Measurements from ENCODE around the gene MYPN. TPM values are rescaled to one million over a fixed set of nuclear protein-coding genes. Genes with fewer than 3 reads are reported as not detected.

The MYPN gene
- total and polyA plus RNA-seq, 2 experiments from 2014 or later: not detected

DNA sequence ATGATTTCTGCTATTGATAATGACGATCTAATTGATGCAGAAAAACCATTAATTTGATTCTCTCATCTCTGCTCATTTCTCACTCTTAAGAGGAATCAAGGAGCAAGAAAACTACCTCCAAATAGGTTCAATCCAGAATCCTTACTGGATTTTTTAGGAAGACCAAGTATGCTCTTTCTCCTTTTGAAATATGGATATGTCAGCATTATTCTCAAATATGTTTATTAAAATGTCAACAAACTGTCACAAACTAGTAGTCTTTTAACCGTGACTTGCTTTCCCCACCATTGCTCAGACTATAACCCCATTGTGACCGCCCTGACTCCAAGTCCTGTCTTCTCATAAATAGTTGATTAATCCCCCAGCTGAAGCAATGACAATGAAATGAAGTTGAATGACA is 123.8 kb downstream of the MYPN start:
- H2AFZ ChIP-seq: no peak overlapping the region
- no peak overlapping the region for H3K4me2 ChIP-seq
- no peaks in the 10 kb centered on the region for H3K9me3 ChIP-seq (ENCODE audit: low read depth)
- no peaks in the 10 kb centered on the region for H3K9me2 ChIP-seq (replicated peaks; ENCODE audit: insufficient read depth)
- 87% methylated on average over 3 of the region's 3 CpGs for WGBS (ENCODE audit: low lambda C conversion rate, missing lambda C conversion rate)
- TF ChIP-seq, protein P1, sequence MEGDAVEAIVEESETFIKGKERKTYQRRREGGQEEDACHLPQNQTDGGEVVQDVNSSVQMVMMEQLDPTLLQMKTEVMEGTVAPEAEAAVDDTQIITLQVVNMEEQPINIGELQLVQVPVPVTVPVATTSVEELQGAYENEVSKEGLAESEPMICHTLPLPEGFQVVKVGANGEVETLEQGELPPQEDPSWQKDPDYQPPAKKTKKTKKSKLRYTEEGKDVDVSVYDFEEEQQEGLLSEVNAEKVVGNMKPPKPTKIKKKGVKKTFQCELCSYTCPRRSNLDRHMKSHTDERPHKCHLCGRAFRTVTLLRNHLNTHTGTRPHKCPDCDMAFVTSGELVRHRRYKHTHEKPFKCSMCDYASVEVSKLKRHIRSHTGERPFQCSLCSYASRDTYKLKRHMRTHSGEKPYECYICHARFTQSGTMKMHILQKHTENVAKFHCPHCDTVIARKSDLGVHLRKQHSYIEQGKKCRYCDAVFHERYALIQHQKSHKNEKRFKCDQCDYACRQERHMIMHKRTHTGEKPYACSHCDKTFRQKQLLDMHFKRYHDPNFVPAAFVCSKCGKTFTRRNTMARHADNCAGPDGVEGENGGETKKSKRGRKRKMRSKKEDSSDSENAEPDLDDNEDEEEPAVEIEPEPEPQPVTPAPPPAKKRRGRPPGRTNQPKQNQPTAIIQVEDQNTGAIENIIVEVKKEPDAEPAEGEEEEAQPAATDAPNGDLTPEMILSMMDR (IDR thresholded peaks at IDR 0.05; ENCODE audit: poor library complexity): no peak
- no peak for TF ChIP-seq EZH2phosphoT487 (IDR thresholded peaks at IDR 0.05; ENCODE audit: low read depth, severe bottlenecking, unreplicated experiment)
- TF ChIP-seq EZH2 (IDR thresholded peaks at IDR 0.05; ENCODE audit: borderline replicate concordance): no peak
- H3K4me3 ChIP-seq: no peak overlapping the region
- no peaks in the 10 kb centered on the region for H3K36me3 ChIP-seq (replicated peaks; ENCODE audit: insufficient read depth, low read depth)
- H4K20me1 ChIP-seq (ENCODE audit: insufficient read depth, poor library complexity, severe bottlenecking): no peaks in the 10 kb centered on the region
- H3K4me1 ChIP-seq (ENCODE audit: insufficient read depth): peaks cover 8% of the 10 kb centered on the region
- no peak overlapping the region for H3K27ac ChIP-seq
- DNase-seq (ENCODE audit: low spot score): no peak
- H3K79me2 ChIP-seq: no peaks in the 10 kb centered on the region
- H3K27me3 ChIP-seq: peaks cover 23% of the 10 kb centered on the region

- H3K4me2 ChIP-seq: no peak overlapping the region
- TF ChIP-seq EZH2phosphoT487 (IDR thresholded peaks at IDR 0.05; ENCODE audit: low read depth, severe bottlenecking, unreplicated experiment) (no peak), EZH2 (IDR thresholded peaks at IDR 0.05; ENCODE audit: borderline replicate concordance) (no peak)
- TF ChIP-seq, protein P1 (IDR thresholded peaks at IDR 0.05; ENCODE audit: poor library complexity): no peak
- no peak overlapping the region for H3K4me3 ChIP-seq
- peaks cover 15% of the 10 kb centered on the region for H3K27me3 ChIP-seq
- DNase-seq (ENCODE audit: low spot score): no peak
- H3K27ac ChIP-seq: no peak overlapping the region
- H3K4me1 ChIP-seq (ENCODE audit: insufficient read depth): peaks cover 8% of the 10 kb centered on the region
- no peaks in the 10 kb centered on the region for H3K9me3 ChIP-seq (ENCODE audit: low read depth)
- no peaks in the 10 kb centered on the region for H3K9me2 ChIP-seq (replicated peaks; ENCODE audit: insufficient read depth)
- WGBS (ENCODE audit: low lambda C conversion rate, missing lambda C conversion rate): 67% methylated on average over 2 of the region's 2 CpGs
- no peaks in the 10 kb centered on the region for H3K36me3 ChIP-seq (replicated peaks; ENCODE audit: insufficient read depth, low read depth)
- H2AFZ ChIP-seq: no peak overlapping the region
- no peaks in the 10 kb centered on the region for H3K79me2 ChIP-seq
- H4K20me1 ChIP-seq (ENCODE audit: insufficient read depth, poor library complexity, severe bottlenecking): no peaks in the 10 kb centered on the region
Observed at GRCh38 chr10:68235111-68235510, 125.8 kb downstream of the MYPN start.

- Histone ChIP-seq H3K9me2 (replicated peaks; ENCODE audit: insufficient read depth) (no peaks in the 10 kb centered on the region), H2AFZ (no peak overlapping the region), H4K20me1 (ENCODE audit: insufficient read depth, poor library complexity, severe bottlenecking) (no peaks in the 10 kb centered on the region), H3K4me3 (no peak overlapping the region), H3K4me1 (ENCODE audit: insufficient read depth) (peaks cover 8% of the 10 kb centered on the region), H3K27ac (no peak overlapping the region), H3K36me3 (replicated peaks; ENCODE audit: insufficient read depth, low read depth) (no peaks in the 10 kb centered on the region), H3K79me2 (no peaks in the 10 kb centered on the region), H3K4me2 (no peak overlapping the region), H3K27me3 (peaks cover 15% of the 10 kb centered on the region), H3K9me3 (ENCODE audit: low read depth) (no peaks in the 10 kb centered on the region)
- TF ChIP-seq EZH2phosphoT487 (IDR thresholded peaks at IDR 0.05; ENCODE audit: low read depth, severe bottlenecking, unreplicated experiment) (no peak), EZH2 (IDR thresholded peaks at IDR 0.05; ENCODE audit: borderline replicate concordance) (no peak)
- TF ChIP-seq, protein P1 (IDR thresholded peaks at IDR 0.05; ENCODE audit: poor library complexity): no peak
- no peak for DNase-seq (ENCODE audit: low spot score)
Observed at GRCh38 chr10:68235581-68235980, 126.3 kb downstream of the MYPN start.

DNA sequence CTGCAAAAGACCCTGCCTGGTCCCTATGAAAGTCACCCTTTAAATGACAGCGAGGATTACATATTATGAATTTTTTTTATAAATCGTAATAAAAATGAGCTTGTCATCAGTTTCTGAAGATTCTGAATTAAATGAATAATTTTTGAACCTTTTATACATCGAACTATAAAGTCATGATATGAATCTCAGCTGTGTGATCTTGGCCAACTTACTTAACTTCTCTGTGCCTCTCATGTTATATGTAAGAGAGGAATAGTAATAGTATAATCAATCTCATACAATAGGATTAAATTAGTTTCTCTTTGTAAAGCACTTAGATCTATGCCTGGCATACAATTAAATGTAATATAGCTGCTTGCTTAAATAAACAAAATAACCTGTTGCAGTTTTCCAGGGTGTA is 127.9 kb downstream of the MYPN start:
- no peak for DNase-seq (ENCODE audit: low spot score)
- H3K4me1 ChIP-seq (ENCODE audit: insufficient read depth): peaks cover 1% of the 10 kb centered on the region
- H3K9me2 ChIP-seq (replicated peaks; ENCODE audit: insufficient read depth): no peaks in the 10 kb centered on the region
- no peaks in the 10 kb centered on the region for H4K20me1 ChIP-seq (ENCODE audit: insufficient read depth, poor library complexity, severe bottlenecking)
- TF ChIP-seq EZH2 (IDR thresholded peaks at IDR 0.05; ENCODE audit: borderline replicate concordance) (no peak), EZH2phosphoT487 (IDR thresholded peaks at IDR 0.05; ENCODE audit: low read depth, severe bottlenecking, unreplicated experiment) (no peak)
- TF ChIP-seq, protein P1 (IDR thresholded peaks at IDR 0.05; ENCODE audit: poor library complexity): no peak
- 94% methylated on average over 3 of the region's 3 CpGs for WGBS (ENCODE audit: low lambda C conversion rate, missing lambda C conversion rate)
- no peak overlapping the region for H3K4me2 ChIP-seq
- no peaks in the 10 kb centered on the region for H3K9me3 ChIP-seq (ENCODE audit: low read depth)
- H3K79me2 ChIP-seq: no peaks in the 10 kb centered on the region
- no peaks in the 10 kb centered on the region for H3K36me3 ChIP-seq (replicated peaks; ENCODE audit: insufficient read depth, low read depth)
- no peak overlapping the region for H3K4me3 ChIP-seq
- no peak overlapping the region for H2AFZ ChIP-seq
- no peak overlapping the region for H3K27ac ChIP-seq
- H3K27me3 ChIP-seq: peaks cover 15% of the 10 kb centered on the region

Data from hepatocyte (in vitro differentiated cells).